Stomach smooth muscle (tissue), 2 donors: ENCODE measurements around the gene TMEM97.
"Not testable (repeated sequence)": the region's sequence is repeated elsewhere in the genome, so short reads cannot be mapped to it uniquely, and the experiment has no call there.

Experiments used
- H3K27ac ChIP-seq: one replicate; pipeline ENCODE4 v1.7.0; 2013; ENCODE audit warnings: mild to moderate bottlenecking, low read length, inconsistent platforms
- H3K27me3 ChIP-seq, 2 donors: one replicate each; pipeline ENCODE4 v1.7.0; 2013; ENCODE audit warnings: low read length in 2 of 2; ENCODE audit not compliant: insufficient read depth in 2 of 2, control insufficient read depth in 1 of 2
- H3K36me3 ChIP-seq, 2 donors: one replicate each; pipeline ENCODE4 v1.7.0; 2013; ENCODE audit warnings: low read length in 2 of 2; ENCODE audit not compliant: control insufficient read depth in 2 of 2, insufficient read depth in 2 of 2
- H3K4me1 ChIP-seq: one replicate; pipeline ENCODE4 v1.7.0; 2013; ENCODE audit warnings: low read length; ENCODE audit not compliant: control insufficient read depth, insufficient read depth
- H3K4me3 ChIP-seq, 2 donors: one replicate each; pipeline ENCODE4 v1.7.0; 2013; ENCODE audit warnings: low read length in 2 of 2
- H3K9ac ChIP-seq, 2 donors: one replicate each; pipeline ENCODE4 v1.7.0; 2013; ENCODE audit warnings: low read length in 2 of 2, mild to moderate bottlenecking in 1 of 2
- H3K9me3 ChIP-seq, 2 donors: one replicate each; pipeline ENCODE4 v1.7.0; 2013; ENCODE audit warnings: low read length in 2 of 2; ENCODE audit not compliant: control insufficient read depth in 2 of 2
- donor health status: healthy.
- donor health status: Pancreatic carcinoma.

The TMEM97 gene

DNA sequence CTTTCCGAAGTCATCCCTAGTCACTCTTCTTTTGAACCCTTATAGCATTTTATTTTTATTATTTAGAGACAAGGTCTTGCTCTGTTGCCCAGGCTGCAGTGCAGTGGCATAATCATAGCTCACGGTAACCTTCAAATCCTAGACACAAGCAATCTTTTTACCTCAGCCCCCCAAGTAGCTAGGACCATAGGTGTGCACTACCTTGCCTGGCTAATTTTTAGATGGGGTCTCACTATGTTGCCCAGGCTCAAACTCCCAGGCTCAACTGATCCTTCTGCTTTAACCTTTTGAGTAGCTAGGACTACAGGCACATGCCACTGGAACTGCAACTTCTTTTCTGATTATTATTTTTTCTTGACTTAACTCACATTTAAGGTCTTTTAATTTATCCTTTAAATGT is 33.0 kb upstream of the TMEM97 start:
- no peaks in the 10 kb centered on the region for H3K36me3 ChIP-seq

DNA sequence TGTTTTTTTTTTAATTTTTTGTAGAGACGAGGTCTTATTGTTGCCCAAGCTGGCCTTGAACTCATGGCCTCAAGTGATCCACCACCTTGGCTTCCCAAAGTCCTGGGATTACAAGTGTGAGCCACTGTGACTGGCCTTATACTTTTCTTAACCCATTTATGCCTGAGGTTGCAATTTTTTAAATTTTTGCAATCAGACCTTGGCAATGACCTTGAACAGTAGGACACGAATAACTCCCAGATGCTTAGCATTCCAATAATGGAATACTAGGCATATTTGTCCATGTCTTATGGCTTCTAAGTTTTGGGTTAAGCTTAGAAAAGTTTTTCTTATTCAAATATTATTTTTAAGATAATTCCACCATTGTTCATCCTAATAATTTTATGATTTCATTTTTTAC is 28.3 kb upstream of the TMEM97 start:
- H3K4me1 ChIP-seq, result no peaks in the 10 kb centered on the region
- no peak overlapping the region for H3K27ac ChIP-seq
- H3K4me3 ChIP-seq, result no peak overlapping the region
- no peak overlapping the region for H3K9ac ChIP-seq
- H3K27me3 ChIP-seq, result peaks cover 0 to 2% of the 10 kb centered on the region in 2 donors
- no peaks in the 10 kb centered on the region for H3K36me3 ChIP-seq
- no peaks in the 10 kb centered on the region for H3K9me3 ChIP-seq

More for the DNA sequence above, 33.0 kb upstream of the TMEM97 start:
- Histone ChIP-seq H3K4me1 (no peaks in the 10 kb centered on the region), H3K9ac (no peak overlapping the region), H3K4me3 (no peak overlapping the region), H3K27me3 (no peaks in the 10 kb centered on the region), H3K9me3 (no peaks in the 10 kb centered on the region), H3K27ac (no peak overlapping the region)

DNA sequence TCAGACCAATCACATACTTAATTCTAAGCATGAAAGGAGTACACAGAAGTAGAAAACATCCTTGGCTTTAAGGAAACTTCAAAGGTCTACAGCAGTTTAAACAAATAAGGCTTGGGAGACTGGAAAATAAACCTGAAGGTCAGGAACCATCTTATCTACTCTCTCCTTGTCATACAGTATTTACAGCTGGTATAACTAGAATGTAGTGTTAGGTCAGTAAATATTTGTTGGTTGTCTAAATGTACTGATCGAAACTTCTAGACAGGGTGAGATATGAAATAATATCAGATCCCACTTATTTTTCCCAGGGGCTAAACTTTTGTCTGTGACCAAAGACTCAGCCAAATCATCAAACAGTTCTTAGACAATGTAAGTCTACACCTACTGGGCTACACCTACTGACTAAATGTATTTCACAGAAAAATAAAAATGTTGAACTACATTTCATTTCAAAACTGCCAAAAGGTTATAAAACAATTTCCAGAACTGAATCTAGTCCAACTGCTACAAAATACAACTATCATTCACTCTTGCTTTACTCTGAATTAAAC is 27.1 kb upstream of the TMEM97 start:
- Histone ChIP-seq H3K27me3 (peaks cover 0 to 2% of the 10 kb centered on the region in 2 donors), H3K4me3 (no peak overlapping the region), H3K9me3 (no peaks in the 10 kb centered on the region), H3K36me3 (no peaks in the 10 kb centered on the region), H3K27ac (no peak overlapping the region), H3K4me1 (no peaks in the 10 kb centered on the region), H3K9ac (no peak overlapping the region)

DNA sequence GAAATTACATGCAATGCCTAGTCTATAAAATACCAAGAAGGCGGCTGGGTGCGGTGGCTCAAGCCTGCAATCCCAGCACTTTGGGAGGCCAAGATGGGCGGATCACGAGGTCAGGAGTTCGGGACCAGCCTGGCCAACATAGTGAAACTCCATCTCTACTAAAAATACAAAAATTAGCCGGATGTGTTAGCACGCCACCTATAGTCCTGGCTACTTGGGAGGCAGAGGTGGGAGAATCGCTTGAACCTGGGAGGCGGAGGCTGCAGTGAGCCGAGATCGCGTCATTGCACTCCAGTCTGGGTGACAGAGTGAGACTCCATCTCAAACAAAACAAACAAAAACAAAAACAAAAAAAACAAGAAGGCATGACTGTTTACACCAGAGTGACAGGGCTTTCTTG is 26.1 kb upstream of the TMEM97 start:
- not testable (repeated sequence) for H3K9me3 ChIP-seq, H3K27me3 ChIP-seq, H3K4me1 ChIP-seq, H3K4me3 ChIP-seq, H3K36me3 ChIP-seq, H3K27ac ChIP-seq, H3K9ac ChIP-seq

DNA sequence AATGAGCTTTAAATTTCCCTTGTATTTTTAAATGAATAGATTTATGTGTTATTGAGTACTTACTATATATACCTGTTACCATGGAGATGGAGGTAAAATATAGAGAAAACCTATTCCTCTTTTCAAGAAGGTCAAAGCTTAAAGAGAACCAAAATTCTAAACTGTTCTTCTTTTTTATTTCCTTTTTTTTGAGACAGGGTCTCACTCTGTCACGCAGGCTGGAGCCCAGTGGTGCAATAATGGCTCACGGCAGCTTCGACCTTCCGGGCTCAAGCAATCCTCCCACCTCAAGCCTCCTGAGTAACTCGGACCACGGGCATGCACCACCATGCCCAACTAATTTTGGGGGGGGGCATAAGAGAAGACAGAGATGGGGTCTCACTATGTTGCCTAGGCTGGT is 25.0 kb upstream of the TMEM97 start:
- Histone ChIP-seq H3K4me1 (no peaks in the 10 kb centered on the region), H3K36me3 (no peaks in the 10 kb centered on the region), H3K9me3 (no peaks in the 10 kb centered on the region), H3K27me3 (peaks cover 0 to 2% of the 10 kb centered on the region in 2 donors), H3K9ac (no peak overlapping the region), H3K27ac (no peak overlapping the region), H3K4me3 (no peak overlapping the region)

DNA sequence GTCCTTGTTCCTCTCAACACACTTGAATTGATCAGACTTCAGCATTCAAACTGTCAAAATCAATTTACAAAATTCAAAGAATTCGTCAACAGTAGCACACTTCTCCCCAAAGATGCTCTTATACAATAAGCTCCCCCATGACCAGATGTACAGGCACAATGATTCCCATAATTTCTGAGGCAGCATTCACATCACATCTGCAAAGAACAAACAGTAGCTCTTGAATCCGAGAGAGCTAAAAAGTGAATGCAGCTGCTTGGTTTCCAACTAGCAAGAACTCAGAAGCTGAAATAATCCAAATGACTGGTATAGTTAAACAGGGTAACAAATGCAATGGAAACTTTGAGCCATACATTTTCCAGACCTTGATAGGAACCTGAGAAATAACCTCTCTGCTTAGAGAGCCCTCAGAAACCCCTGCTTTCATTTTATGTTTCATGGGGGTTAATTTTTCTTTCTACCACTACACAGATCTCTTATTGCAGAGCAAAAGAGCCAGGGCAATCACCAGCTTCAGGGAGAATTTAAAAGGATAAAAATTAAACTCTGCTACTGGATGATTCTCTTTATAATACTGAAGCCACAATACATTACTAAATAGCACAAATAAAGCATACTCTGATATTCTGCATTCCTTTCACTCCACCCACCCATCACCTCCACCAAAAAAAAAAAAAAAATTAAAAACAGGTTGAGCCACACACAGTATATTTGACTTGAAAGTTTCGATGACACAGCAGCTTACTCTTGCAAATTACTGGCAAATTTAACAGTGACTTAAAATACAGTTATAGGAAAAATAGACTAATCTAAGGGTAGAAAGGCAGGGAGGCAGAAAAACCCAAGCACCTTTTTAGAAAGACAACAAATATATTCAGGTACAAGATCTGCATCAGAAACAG is 23.1 kb upstream of the TMEM97 start:
- Histone ChIP-seq H3K9me3 (no peaks in the 10 kb centered on the region), H3K4me3 (no peak overlapping the region), H3K36me3 (no peaks in the 10 kb centered on the region), H3K27me3 (peaks cover 0 to 2% of the 10 kb centered on the region in 2 donors), H3K4me1 (no peaks in the 10 kb centered on the region), H3K9ac (no peak overlapping the region), H3K27ac (no peak overlapping the region)

DNA sequence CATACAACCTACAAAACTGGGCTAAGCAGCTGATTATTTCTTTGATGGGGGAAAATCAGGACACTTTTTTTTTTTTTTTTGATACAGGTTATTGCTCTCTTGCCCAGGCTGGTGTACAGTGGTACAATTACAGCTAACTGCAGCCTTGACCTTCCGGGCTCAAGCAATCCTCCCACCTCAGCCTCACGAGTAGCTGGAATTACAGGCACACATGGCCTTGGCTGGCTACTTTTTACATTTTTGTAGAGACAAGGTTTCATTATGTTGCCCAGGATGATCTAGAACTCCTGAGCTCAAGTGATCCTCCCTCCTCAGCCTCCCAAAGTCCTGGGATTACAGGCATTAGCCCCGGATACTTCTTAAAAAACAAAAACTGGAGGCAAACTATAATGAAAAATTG is 20.6 kb upstream of the TMEM97 start:
- no peaks in the 10 kb centered on the region for H3K27me3 ChIP-seq

DNA sequence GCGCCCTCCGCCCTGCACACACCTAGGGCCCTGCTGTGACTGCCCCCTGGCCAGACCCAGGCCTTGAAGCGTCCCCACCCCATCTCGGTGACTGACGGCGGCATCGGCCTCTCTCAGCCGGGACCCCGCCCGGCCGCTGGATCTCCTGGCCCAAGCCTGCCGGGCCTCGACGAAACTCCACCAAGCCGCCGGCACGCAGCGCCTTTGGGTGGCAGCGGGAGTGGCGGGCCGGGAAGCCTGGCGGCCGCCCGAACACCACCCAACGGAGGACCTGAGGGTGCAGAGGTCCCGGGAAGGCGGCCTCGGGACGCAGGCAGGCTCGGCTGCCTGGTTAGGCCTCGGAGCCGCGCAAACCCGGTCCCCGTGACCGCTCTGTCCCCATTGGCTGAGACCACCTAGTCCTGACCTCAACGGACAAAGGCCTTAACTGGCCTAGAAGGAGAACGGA is 12.0 kb upstream of the TMEM97 start:
- no peak overlapping the region for H3K4me3 ChIP-seq
- peaks cover 8 to 9% of the 10 kb centered on the region in 2 donors for H3K27me3 ChIP-seq
- no peaks in the 10 kb centered on the region for H3K4me1 ChIP-seq
- H3K9me3 ChIP-seq, result no peaks in the 10 kb centered on the region
- no peak overlapping the region for H3K27ac ChIP-seq
- no peaks in the 10 kb centered on the region for H3K36me3 ChIP-seq
- no peak overlapping the region for H3K9ac ChIP-seq

More for the DNA sequence above, 20.6 kb upstream of the TMEM97 start:
- no peak overlapping the region for H3K27ac ChIP-seq
- no peaks in the 10 kb centered on the region for H3K36me3 ChIP-seq
- H3K9me3 ChIP-seq, result no peaks in the 10 kb centered on the region
- H3K4me1 ChIP-seq, result no peaks in the 10 kb centered on the region
- H3K9ac ChIP-seq, result no peak overlapping the region
- H3K4me3 ChIP-seq, result no peak overlapping the region

DNA sequence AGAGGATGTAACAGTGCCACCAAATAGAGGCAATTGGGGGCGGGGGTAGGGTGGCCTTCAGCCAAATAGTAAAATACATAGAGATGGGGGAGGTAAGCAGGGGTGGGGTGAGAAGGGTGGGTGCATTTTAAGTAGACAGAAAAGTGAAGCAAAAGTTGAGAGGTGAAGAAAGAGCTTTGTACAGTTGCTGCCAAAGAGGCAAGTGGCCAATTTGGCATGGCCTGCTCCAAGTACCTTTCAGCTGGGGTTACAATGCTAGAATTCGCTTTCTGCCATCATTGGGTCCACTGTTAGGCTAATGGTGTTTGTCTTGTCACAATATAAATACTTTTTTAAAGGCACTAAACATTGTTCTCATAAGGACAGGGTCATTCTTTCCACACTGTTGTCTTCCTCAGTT is 5.2 kb upstream of the TMEM97 start:
- H3K27ac ChIP-seq, result no peak overlapping the region
- H3K9ac ChIP-seq, result no peak overlapping the region
- H3K36me3 ChIP-seq, result no peaks in the 10 kb centered on the region
- no peaks in the 10 kb centered on the region for H3K9me3 ChIP-seq
- H3K27me3 ChIP-seq, result no peaks in the 10 kb centered on the region
- no peak overlapping the region for H3K4me3 ChIP-seq
- peaks cover 10% of the 10 kb centered on the region for H3K4me1 ChIP-seq

DNA sequence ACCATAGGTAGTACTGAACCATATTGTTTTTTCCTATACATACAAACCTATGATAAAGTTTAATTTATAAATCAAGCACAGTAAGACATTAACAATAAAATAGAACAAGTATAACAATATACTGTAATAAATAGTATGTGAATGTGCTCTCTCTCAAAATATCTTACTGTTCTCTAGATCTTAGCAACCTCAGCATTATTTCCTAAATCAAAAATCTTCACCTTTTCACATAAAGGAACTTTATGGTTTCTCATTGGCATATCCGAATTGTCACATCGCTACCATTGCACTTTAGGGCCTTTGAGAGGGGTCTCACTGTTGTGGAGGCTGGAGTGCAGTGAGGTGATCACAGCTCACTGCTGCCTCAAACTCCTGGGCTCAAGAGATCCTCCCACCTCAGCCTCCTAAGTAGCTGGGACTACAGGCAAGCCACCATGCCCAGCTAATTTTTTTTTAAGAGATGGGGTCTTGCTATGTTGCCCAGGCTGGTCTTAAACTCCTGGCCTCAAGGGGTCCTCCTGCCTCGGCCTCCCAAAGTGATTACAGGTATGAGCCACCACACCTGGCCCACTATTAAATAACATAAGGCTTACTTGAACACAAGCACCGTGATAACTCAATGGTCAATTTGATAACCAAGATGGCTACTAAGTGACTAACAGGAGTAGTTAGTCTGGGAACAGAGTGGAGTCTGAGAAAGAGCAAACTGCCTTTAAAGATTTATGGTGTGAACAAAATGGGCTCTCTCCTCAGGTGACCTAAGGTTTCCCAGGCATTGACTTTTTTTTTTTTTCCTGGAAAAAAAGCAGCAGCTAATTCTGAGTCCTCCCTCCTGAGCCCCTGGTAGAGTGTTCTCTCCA is 2.9 kb upstream of the TMEM97 start:
- no peaks in the 10 kb centered on the region for H3K9me3 ChIP-seq
- peaks cover 21% of the 10 kb centered on the region for H3K4me1 ChIP-seq
- H3K27me3 ChIP-seq, result no peaks in the 10 kb centered on the region
- H3K36me3 ChIP-seq, result no peaks in the 10 kb centered on the region
- H3K4me3 ChIP-seq, result no peak overlapping the region
- no peak overlapping the region for H3K9ac ChIP-seq
- no peak overlapping the region for H3K27ac ChIP-seq
